ENCODE measurements around the gene NUDT5.
A peak's percentile ranks its signal among the peaks of the same experiment; 100 is the strongest.
"Not testable (repeated sequence)": the region's sequence is repeated elsewhere in the genome, so short reads cannot be mapped to it uniquely, and the experiment has no call there.

Gene NUDT5

DNA sequence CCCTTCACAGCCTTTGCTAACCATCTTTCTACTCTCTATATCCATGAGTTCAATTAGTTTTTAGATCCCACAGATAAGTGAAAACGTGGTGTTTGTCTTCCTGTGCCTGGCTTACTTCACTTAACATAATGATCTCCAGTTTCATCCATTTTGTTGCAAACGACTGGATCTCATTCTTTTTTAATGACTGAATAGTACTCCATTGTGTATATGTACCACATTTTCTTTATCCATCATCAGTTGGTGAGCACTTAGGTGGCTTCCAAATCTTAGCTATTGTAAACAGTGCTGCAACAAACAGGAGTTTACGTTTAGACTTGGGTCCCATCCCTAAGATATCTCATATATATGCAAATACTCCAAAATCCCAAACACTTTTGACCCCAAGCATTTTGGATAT, 9.4 kb upstream of the NUDT5 start:
- DNase-seq (ENCODE audit: low read depth in 1 of 2, low spot score in 1 of 2) = no peak

DNA sequence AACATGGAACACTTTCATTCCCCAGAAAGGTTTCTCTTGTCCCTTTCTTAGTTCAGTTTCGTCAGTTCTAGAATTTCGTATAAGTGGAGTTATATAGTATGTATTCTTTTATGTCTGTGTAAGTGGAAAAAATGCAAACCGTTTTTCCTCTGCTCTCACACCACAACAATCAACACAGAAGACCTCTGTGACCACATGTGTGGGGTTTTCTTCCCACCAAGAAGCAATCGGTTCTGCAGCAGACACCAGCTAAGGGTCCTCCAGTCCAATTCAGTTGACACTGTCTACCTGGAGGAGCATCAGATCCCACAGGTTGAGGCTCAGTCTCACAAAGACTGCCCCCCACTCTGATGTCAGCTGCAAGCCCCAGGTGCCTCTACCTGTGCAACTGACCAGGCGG, 6.5 kb upstream of the NUDT5 start:
- no peak for DNase-seq (ENCODE audit: low read depth in 1 of 2, low spot score in 1 of 2)

GRCh38 chr10:12201543-12201942, 5.9 kb upstream of the NUDT5 start:
- no peak for DNase-seq (ENCODE audit: low read depth in 1 of 2, low spot score in 1 of 2)

GRCh38 chr10:12200850-12201249, 5.2 kb upstream of the NUDT5 start:
- no peak for DNase-seq (ENCODE audit: low read depth in 1 of 2, low spot score in 1 of 2)

GRCh38 chr10:12198156-12198555, 2.5 kb upstream of the NUDT5 start:
- no peak for DNase-seq (ENCODE audit: low read depth in 1 of 2, low spot score in 1 of 2)

DNA sequence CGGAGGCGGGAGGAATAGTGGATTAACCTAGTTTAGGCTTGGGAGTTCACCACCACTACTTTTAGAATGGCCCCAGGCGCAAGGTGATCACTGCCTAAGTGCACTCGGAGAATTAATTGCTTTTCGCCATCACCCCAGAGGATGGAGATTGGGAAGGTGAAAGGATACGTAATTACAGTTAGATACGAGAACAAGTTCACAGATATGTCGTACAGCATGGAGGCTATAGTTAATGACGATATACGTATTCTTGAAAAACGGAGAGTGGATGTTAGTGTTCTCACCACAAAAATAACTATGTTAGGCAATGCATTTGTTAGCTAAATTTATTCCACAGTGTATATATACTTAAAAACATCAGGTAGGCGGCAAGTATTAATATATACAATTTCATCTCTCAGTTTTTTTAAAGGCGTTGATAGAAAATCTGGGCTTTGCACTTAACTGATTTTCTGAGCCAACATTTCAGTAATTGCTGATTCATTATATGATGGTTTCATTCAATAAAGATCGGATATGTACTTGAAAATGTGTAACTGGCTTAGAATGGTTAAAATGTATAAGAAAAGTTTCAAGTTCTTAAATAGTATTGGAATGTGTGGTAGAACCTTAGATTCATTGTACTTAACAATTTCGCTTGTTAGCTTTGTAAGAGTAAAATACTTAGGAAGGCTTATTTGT, 980 bp upstream of the NUDT5 start:
- DNase-seq (ENCODE audit: low read depth in 1 of 2, low spot score in 1 of 2) = no peak

DNA sequence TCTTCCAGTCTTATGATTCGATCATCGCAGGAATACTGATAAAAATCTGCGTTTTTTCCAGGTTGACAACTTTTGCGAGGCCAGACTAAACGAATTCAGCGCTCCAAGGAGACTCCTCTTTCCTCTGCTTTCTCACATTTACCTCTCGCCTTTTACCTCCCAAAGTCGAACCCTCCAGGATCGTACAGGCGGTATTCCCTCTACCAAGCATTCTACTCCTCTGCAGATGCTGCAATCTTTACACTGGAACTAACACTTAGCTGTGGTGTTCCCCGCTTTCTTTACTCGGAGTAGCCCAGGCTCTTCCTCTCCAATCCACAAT, 449 bp downstream of the NUDT5 start:
- no peak for DNase-seq (ENCODE audit: low read depth in 1 of 2, low spot score in 1 of 2)

DNA sequence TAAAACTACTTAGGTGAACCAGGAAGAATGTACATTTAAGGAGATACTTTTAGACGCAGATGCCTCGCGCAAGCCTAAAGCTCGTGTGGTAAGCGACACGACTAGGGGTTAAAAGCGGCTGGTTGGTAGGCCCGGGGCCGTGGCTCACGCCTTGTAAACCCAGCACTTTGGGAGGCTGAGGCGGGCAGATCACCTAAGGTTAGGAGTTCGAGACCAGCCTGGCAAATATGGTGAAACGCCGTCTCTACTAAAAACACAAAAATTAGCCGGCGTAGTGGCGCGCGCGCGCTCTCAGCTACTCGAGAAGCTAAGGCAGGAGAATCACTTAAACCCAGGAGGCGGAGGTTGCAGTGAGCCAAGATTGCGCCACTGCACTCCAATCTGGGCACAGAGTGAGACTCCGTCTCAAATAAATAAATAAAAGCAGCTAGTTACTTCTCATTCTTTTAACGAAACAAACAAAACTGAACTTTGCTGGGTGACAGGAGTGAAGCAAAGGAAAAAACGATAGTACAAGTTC, 879 bp downstream of the NUDT5 start:
- peak in 1 of 2 donors; percentile 4 for DNase-seq (ENCODE audit: low read depth in 1 of 2, low spot score in 1 of 2)

- no peak for DNase-seq (ENCODE audit: low read depth in 1 of 2, low spot score in 1 of 2)
Measured at GRCh38 chr10:12193193-12193592, 2.5 kb downstream of the NUDT5 start.

DNA sequence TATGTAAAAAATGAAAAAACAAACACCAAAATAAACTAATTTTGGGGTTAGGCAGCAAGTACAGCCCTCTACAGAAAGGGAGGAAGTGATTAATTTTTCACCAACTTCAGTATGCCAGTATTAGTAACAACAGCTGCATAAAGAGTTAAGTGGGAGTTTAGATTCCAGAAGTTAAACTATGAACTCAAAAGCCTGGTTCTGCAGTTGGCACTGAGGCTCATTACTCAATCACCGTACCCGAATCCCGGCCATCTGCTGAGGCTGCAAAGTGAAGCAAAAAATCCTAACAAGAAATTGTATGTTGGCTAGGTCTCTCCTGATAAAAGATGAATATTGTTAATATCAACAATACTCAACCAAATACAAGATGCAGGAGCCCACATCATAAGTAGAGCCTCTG, 4.0 kb downstream of the NUDT5 start:
- DNase-seq (ENCODE audit: low read depth in 1 of 2, low spot score in 1 of 2) = no peak

- no peak for DNase-seq (ENCODE audit: low read depth in 1 of 2, low spot score in 1 of 2)
Measured at GRCh38 chr10:12189426-12189825, 6.3 kb downstream of the NUDT5 start.

DNA sequence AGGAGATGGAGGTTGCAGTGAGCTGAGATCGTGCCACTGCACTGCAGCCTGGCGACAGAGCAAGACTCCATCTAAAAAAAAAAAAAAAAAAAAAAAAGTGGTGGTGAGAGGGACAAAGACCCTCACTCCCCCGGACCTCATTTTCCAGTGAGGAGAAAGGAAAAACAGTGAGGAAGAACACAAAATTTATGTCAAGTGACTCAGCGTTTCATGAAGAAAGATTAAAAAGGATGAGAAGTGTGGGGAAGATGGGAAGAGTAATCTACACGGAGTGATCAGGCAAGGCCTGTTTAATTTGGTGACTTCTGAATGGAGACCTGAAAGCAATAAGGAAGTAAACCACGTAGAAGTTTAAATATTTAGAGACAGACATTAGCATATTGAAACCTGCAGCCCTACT, 7.0 kb downstream of the NUDT5 start:
- no peak for DNase-seq (ENCODE audit: low read depth in 1 of 2, low spot score in 1 of 2)

DNA sequence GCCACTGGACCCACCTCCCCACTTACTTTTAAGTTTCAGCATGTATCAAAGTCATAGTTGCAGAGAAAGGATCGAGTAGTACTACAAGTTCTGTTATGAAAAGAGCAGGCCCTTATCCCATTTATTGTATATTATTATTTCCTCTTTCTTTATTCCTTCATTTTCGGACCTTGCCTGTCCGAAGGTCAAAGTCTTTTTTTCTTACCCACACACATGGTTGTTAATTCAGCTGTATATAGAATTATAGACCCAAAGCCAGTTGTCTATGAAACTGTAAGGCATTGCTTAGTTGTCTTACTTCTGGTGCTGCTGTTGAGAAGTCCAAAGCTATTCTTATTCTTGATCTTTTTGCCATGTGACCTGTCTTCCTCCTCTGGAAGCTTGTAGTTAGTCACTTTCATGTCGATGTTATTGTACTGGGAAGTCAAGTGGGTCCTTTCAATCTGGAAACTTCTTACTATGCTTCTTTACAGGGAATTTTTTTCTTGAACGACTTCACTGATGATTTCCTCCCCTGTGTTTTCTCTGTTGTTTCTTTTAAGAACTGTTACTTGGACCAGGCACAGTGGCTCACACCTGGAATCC, 8.3 kb downstream of the NUDT5 start:
- DNase-seq (ENCODE audit: low read depth in 1 of 2, low spot score in 1 of 2) = no peak

DNA sequence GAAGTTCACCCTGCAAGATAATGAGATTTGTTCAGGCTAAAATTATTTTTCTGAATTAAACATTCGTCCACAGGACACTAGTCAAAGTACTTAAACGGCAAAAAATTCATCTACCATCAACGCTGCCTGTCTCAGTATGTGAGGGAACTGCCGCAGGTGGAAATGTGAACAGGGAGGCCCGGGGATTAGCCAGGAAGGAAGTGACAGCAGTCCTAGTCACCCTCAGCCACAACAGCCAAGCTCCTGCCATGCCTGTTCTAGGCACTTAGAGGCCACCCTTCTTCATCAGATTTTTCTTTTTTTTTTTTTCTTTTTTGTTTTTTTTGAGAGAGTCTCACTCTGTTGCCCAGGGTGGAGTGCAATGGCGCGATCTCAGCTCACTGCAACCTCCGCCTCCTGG, 9.4 kb downstream of the NUDT5 start:
- peak in 1 of 2 donors; percentile 2 for DNase-seq (ENCODE audit: low read depth in 1 of 2, low spot score in 1 of 2)

GRCh38 chr10:12184165-12184564, 11.5 kb downstream of the NUDT5 start:
- no peak for DNase-seq (ENCODE audit: low read depth in 1 of 2, low spot score in 1 of 2)

DNA sequence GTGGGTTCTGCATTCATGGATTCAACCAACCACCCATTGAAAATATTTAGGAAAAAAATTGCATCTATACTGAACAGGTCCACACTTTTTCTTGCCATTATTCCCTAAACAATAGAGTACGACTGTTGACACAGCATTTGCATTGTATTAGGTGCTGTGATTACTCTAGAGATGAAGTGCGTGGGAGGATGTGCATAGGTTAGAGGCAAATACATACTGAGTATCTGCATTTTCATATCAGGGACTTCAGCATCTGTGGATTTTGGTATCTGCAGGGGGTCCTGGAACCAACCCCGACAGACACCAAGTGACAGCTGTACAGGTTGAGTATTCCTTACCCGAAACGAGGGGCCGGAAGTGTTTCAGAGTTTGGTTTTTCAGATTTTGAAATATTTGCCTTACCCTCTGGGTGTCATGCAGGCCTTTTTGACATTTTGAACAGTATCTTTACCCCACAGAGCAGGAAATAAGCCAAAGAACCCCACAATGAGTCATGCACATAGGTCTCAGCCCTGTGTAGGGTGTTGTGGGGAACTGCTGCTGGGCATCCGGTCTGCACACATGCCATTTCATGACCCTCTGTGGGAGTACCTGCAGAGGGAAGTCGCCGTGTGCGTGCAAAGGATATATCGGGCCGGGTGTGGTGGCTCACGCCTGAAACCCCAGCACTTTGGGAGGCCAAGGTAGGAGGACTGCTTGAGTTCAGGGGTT, 14.5 kb downstream of the NUDT5 start:
- DNase-seq (ENCODE audit: low read depth in 1 of 2, low spot score in 1 of 2) = peak; percentile 23 to 58

- DNase-seq (ENCODE audit: low read depth in 1 of 2, low spot score in 1 of 2) = no peak
Measured at GRCh38 chr10:12180221-12180974, 15.3 kb downstream of the NUDT5 start.

- no peak for DNase-seq (ENCODE audit: low read depth in 1 of 2, low spot score in 1 of 2)
Measured at GRCh38 chr10:12179606-12180170, 16.0 kb downstream of the NUDT5 start.

GRCh38 chr10:12177642-12178041, 18.0 kb downstream of the NUDT5 start:
- DNase-seq (ENCODE audit: low read depth in 1 of 2, low spot score in 1 of 2) = no peak

DNA sequence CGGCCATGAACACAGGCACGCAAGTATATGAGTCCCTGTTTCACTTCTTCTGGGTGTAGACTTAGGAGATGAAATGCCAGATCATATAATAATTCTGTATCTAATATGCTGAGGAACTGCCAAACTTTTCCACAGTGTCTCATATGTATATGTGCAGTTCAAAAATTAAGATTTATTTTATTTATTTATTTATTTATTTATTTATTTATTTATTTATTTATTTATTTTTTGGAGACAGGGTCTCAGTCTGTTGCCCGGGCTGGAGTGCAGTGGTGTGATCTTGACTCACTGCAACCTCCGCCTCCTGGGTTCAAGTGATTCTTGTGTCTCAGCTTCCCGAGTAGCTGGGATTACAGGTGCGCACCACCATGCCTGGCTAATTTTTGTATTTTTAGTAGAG, 24.2 kb downstream of the NUDT5 start:
- DNase-seq (ENCODE audit: low read depth in 1 of 2, low spot score in 1 of 2) = not testable (repeated sequence)

DNA sequence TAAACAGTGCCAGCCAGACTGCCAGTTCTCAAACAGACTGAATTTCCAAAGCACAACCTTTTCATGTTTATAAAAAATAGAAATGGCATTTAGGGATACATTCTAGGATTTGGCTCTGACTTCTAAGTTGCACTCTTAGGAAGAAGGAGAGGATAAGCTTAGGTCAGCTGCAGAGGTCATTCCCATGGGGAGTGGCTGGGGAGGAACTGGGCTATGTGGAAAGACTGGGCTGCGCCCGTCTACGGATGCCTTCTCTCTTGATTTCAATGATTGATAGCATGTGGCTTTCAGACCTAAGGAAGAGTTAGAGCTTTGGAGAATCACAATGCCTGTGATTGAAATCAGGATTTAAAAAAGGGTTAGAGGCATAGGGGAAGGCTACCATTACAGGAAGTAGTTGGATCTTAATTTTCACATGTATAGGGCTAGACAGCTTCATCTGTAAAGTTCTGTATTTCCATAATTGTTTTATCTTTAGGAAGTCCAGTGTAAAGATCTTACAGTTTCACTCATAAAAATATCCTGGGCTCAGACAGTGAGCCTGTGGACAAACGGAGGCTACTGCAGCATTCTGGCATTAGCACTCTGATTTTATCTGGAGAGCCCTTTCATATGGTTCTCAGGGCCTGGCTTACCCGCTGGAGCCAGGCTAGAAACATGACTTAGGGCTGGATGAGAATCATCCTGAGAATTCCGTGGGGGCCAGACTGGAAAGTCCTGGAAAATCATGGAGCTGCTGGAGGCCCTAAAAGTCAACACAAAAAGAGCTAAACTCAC, 29.5 kb downstream of the NUDT5 start:
- DNase-seq (ENCODE audit: low read depth in 1 of 2, low spot score in 1 of 2) = no peak

All from activated CD4-positive, alpha-beta T cell treated with anti-CD3 and anti-CD28 coated beads, Interleukin-2, amount 50 U/mL, for 24 hours (primary cell).